HG03575 (cell line): ENCODE results near the gene MYCBPAP.

Experiments
- ATAC-seq: cut with Tn5 transposase; IDR thresholded peaks from one replicate; pipeline ENCODE4 v1.9.1; 2021; ENCODE audit not compliant: unreplicated experiment, insufficient number of reproducible peaks, low FRiP score; ENCODE audit errors: extremely low read depth

MYCBPAP gene

DNA sequence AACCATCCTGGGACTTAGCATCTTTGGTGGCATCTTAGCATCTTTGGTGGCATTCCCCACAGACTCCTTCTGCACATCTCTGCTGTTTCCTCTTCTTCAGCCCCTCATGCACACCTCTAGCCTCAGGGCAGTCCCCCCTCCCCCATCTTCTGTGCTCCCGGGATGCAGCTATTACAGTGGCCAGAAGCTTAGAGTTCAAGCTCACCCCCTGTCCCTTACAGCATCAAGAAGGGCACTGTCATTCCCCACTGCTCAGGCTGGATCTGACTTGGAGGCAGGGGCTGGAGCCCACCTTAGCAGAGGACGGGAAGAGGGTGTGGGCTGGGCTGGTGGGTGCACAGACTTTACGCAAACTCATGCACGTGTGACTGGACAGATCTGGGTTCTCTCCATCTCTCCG is 24.9 kb downstream of the MYCBPAP start:
- no peak for ATAC-seq

- no peak for ATAC-seq
Observed at GRCh38 chr17:50533720-50534148, 25.5 kb downstream of the MYCBPAP start.

DNA sequence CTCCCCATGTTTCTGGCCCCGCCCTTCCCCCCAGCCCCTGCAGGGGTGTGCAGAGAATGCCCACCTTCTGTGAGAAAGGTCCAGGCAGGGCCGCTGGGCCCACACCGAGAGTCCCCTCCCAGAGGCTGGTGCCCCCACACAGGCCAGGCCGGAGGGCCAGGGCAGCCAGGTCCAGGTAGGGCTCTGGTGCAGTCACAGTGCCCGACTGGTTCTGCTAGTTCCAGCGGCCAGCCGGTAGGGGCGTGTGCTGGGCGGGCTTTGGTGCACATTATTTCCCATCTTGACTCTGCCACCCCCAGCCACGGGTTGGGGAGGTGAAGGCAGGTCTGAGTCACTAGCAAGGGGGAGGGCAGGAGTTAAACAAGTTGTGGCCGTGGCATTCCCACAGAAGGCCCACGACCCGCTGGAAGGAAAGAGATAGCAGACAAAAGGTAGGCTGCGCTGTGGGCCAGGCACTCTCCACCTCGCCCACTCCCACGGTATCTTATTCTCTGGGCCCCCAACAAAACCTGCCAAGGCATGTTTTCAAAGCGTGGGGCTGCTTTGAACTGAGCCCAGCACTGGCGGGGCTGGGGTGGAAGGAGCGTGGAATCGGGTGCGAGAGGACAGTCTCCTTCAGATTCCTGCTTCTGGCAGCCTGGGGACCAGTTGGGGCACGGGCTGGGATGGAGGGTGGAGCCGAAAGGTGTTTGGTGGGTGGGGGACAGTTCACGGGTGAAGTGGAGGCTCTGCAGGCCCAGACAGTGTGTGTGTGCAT is 26.2 kb downstream of the MYCBPAP start:
- no peak for ATAC-seq

DNA sequence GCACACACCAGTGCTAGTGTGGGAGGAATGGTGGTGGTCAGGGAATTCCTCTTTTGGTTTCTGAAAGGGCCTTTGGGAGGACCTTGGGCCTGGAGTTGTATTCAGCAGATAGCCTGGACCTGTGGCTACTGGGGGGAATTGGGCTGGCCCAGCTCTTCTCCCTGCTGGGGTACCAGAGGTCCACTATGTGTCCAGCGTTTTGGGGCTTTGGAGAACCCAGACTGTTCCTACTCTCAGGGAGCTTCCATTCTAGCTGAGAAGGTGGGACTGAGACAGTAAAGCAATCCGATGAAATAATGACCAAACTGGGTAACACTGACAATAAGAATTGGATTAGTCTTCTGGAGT is 26.7 kb downstream of the MYCBPAP start:
- no peak for ATAC-seq

GRCh38 chr17:50535407-50535806 is 27.2 kb downstream of the MYCBPAP start:
- ATAC-seq, result no peak

DNA sequence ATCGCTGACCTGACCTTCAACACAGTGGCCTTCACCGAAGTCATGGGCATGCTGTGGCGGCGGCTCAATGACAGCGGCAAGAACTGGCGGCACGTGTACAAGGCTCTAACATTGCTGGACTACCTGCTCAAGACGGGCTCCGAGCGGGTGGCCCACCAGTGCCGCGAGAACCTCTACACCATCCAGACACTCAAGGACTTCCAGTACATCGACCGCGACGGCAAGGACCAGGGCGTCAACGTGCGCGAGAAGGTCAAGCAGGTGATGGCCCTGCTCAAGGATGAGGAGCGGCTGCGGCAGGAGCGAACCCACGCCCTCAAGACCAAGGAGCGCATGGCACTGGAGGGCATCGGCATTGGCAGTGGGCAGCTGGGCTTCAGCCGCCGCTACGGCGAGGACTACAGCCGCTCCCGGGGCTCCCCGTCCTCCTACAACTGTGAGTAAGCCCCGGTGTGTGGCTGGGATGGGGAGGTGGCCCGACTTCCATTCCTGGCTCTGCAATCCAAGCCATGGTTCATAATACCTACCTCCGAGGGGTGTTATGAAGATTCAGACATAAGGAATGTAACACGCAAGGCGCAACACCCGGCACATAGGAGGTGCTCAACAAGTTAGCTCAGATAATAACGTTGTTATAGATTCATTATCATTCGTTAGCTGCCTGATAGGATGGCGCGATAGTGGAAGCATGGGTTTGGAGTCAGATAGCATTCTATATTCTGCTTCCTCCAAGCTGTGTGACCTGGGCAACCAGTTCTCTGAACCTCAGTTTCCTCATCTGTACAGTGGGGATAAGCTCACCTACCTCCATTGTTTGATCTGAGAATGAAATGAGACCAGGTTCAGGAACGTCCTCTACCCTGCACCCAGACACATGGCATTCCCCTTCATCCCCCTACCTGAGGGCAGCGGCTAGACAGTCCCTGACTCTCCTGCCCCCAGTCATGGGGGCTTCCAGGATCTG is 28.7 kb downstream of the MYCBPAP start:
- ATAC-seq, result no peak

GRCh38 chr17:50537721-50538548 is 29.7 kb downstream of the MYCBPAP start:
- ATAC-seq, result no peak

GRCh38 chr17:50538549-50539410 is 30.5 kb downstream of the MYCBPAP start:
- no peak for ATAC-seq

GRCh38 chr17:50539762-50540559 is 31.7 kb downstream of the MYCBPAP start:
- no peak for ATAC-seq

GRCh38 chr17:50540560-50541401 is 32.5 kb downstream of the MYCBPAP start:
- no peak for ATAC-seq

DNA sequence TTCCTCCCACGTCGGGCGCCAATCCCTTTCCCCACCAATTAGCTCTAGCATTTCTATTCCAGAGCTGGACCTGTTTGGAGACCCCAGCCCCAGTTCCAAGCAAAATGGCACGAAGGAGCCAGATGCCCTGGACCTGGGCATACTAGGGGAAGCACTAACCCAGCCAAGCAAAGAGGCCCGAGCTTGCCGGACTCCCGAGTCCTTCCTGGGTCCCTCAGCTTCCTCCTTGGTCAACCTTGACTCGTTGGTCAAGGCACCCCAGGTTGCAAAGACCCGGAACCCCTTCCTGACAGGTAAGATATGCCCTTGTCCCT is 33.1 kb downstream of the MYCBPAP start:
- ATAC-seq, result no peak

- ATAC-seq, result no peak
Observed at GRCh38 chr17:50541716-50542688, 33.8 kb downstream of the MYCBPAP start.

GRCh38 chr17:50542795-50543774 is 34.8 kb downstream of the MYCBPAP start:
- ATAC-seq, result no peak

DNA sequence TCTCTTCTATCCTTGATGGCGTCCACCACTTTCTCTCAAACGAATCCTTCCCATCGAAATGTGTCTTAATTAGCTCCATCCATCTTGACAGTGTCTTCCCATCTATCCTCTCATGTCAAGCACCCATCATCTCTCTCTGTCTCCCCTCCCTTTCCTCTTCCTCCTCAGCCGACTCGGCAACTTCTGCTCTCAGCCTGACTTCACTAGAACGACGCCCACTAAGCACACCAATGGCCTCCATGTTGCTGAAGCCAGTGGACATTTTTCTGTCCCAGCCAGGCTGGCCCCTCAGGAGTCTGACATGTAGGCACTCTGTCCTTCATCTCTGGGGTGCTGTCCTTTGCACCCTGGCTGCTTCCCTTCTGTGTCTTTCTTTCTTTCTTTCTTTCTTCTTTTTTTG is 36.3 kb downstream of the MYCBPAP start:
- ATAC-seq, result no peak

DNA sequence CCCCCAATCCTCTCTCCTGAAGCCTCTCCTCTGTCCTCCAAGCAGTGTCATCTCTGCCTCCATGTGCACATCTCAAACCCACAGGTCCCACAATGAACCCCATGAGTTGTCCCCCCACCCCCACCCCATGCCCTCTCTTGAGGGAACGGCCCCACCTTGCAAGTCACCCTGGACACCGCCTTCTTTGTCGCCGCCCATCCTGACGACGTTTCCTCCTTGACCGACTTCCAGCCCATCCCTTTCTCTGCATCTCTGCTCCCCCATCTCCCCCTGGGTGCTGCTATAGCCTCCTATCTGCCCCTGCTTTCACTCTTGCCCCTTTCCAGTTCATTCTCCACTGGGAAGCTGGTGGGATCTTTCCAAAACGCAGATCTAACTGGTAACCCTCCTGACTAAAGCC is 37.1 kb downstream of the MYCBPAP start:
- ATAC-seq, result no peak
